GM21447 (cell line): ENCODE measurements around the gene SNX17.
"Not testable (repeated sequence)": the region's sequence is repeated elsewhere in the genome, so short reads cannot be mapped to it uniquely, and the experiment has no call there.

Experiments
- ATAC-seq: cut with Tn5 transposase; IDR thresholded peaks from one replicate; pipeline ENCODE4 v1.9.1; 2021; ENCODE audit not compliant: unreplicated experiment

The SNX17 gene

GRCh38 chr2:27370026-27370815 lies at the start of gene SNX17, which contains the start of gene EIF2B4:
Gene SNX17, plus strand, starts transcription at chr2:27370616. Its CDS starts 128 bp downstream, at chr2:27370744.
Gene EIF2B4, minus strand, starts transcription at chr2:27370338. Its CDS starts 24 bp downstream, at chr2:27370314.
- peak; percentile 83 for ATAC-seq

- no peak for ATAC-seq
Measured at GRCh38 chr2:27320958-27321543, 49.4 kb upstream of the SNX17 start.

- ATAC-seq = peak; percentile 35
Measured at GRCh38 chr2:27322301-27322765, 48.1 kb upstream of the SNX17 start.

- peak; percentile 91 for ATAC-seq
Measured at GRCh38 chr2:27322766-27323595, 47.4 kb upstream of the SNX17 start, which contains the start of gene MPV17. Gene MPV17, minus strand, starts transcription at chr2:27323097. Its CDS starts 580 bp downstream, at chr2:27322517.

- ATAC-seq = peak; percentile 3
Measured at GRCh38 chr2:27323596-27324285, 46.7 kb upstream of the SNX17 start.

- ATAC-seq = no peak
Measured at GRCh38 chr2:27324720-27325119, 45.7 kb upstream of the SNX17 start.

GRCh38 chr2:27335311-27335710 lies 35.1 kb upstream of the SNX17 start:
- ATAC-seq = no peak

GRCh38 chr2:27336173-27336572 lies 34.2 kb upstream of the SNX17 start:
- ATAC-seq = no peak

- no peak for ATAC-seq
Measured at GRCh38 chr2:27347641-27348040, 22.8 kb upstream of the SNX17 start.

- no peak for ATAC-seq
Measured at GRCh38 chr2:27350106-27350693, 20.2 kb upstream of the SNX17 start.

GRCh38 chr2:27351802-27352598 lies 18.4 kb upstream of the SNX17 start:
- ATAC-seq = no peak

GRCh38 chr2:27353386-27353761 lies 17.0 kb upstream of the SNX17 start:
- not testable (repeated sequence) for ATAC-seq

GRCh38 chr2:27353762-27354596 lies 16.4 kb upstream of the SNX17 start:
- ATAC-seq = no peak

GRCh38 chr2:27354597-27354927 lies 15.9 kb upstream of the SNX17 start:
- ATAC-seq = no peak

GRCh38 chr2:27356056-27356381 lies 14.4 kb upstream of the SNX17 start:
- ATAC-seq = peak; percentile 39

GRCh38 chr2:27356382-27357181 lies 13.8 kb upstream of the SNX17 start, which contains the start of gene GTF3C2:
Gene GTF3C2, minus strand, starts transcription at chr2:27356764. Its CDS starts 13,210 bp downstream, at chr2:27343554.
- peak; percentile 88 for ATAC-seq

- ATAC-seq = no peak
Measured at GRCh38 chr2:27362678-27363420, 7.6 kb upstream of the SNX17 start.
